Suppressor macrophage treated with lipopolysaccharide for 4 hours (primary cell): Measurements from ENCODE around the gene SNPH.

Source experiments
- DNase-seq: peaks from one replicate; pipeline ENCODE4 v3.0.0-alpha.2; 2020

The SNPH gene

DNA sequence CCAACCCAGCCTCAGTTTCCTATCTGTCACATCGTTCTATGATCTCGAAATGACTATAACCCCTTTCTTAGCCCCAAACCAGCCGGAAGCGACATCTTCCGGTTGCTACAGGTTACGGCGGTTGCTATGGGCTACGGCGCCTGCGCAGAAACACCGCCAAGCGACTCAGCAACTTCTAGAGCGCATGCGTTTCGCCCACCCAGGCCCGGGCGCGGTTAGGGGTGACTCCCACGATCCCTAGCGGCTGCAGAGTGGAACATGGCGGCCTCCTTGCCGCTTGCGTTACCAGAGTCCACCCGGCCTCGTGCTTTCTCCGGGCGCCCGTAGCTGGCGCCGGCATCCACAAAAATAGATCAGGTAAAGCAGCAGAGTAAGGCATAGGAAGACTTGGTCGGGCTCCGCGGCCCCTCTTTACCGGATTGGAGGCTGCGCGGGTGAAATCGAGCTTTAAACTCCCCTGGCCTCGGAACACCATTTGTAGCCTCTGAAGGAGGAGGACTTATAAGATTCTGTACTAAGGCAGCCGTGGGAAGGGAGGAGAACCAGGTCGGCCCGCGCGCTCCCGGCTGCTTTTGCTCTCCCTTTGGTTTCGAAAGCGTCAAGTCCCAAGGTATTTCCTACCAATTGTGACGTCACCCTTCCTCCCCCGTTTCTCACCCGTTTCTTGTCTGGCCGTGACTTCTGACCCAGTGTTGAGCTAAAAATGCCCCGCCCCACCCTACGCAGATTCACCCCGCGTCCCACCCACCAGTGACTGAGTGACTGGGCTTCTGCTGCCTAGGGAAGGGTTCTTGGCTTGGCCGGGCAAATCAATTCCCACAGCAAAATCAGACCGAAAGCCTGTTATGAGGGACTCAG lies 59.3 kb downstream of the SNPH start:
- peak; percentile 99 for DNase-seq

DNA sequence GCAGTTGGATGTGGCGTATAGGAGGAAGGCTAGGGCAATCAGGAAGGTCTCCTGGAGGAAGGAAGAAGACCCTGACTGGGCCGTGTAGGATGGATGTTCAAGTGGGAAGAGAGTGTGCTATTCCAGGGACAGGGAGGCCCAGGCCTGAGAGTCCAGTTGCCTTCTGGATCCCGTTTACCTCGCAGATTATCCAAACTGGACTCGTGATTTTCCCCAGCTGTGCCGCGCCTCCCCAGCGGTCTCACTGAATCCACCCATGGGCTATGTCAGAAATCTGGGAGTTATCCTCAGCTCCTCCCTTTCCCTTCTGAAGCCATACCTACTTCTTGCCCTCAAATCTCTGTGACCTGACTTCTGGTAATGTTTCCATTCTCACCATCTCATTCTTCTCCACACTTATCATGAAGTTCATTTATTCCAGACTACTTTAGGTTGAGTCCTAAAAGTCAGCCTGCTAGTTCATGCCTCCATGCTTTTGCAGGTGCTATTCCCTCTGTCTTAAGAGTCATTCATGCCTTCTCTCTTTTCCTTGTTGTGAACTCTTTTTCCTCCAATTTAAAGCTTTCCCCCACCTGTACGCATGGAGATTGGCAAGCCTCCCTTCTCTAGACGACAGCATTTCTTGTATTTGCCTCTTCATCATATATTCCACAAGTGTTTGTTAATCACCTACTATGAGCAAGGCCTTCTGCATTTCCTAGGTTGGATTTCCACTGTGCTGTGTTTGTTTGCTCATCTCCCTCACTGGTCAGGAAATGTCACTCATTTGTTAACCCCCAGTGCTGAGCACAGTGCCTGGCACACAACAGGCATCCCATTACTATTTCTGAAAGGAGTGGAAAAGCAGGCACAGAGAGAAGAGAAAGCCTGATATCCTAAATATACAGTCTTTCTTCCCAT lies 60.2 kb downstream of the SNPH start:
- DNase-seq: peak; percentile 53

- peak; percentile 80 for DNase-seq
These were observed 61.2 kb downstream of the SNPH start for GRCh38 chr20:1327241-1327653.

- DNase-seq: no peak
These were observed 62.0 kb downstream of the SNPH start for GRCh38 chr20:1327827-1328679.

GRCh38 chr20:1328680-1329330 lies 62.7 kb downstream of the SNPH start, which contains the start of gene SDCBP2:
Gene SDCBP2 (minus strand): TSS chr20:1329139. CDS start chr20:1320416, 8,723 bp downstream.
- no peak for DNase-seq

- no peak for DNase-seq
These were observed 64.2 kb downstream of the SNPH start for GRCh38 chr20:1330075-1330830.

DNA sequence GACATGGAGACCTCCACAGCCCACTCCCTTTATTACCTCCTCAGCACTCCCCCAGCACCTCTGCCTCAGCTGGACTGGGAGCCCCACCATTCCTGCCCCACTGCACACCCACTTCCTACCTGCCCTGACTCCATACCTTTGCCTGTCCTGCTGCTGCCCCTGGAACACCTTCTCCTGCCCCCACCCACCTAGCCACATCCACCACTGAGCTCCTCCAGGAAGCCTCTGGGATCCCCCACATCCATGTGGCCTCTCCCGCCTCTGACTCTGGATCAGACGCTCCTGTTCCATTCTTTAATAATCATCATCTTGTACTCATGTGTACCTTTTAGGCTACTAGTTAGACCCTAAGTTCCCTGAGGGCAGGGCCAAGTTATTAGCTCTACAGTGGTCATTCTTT lies 65.0 kb downstream of the SNPH start:
- no peak for DNase-seq

DNA sequence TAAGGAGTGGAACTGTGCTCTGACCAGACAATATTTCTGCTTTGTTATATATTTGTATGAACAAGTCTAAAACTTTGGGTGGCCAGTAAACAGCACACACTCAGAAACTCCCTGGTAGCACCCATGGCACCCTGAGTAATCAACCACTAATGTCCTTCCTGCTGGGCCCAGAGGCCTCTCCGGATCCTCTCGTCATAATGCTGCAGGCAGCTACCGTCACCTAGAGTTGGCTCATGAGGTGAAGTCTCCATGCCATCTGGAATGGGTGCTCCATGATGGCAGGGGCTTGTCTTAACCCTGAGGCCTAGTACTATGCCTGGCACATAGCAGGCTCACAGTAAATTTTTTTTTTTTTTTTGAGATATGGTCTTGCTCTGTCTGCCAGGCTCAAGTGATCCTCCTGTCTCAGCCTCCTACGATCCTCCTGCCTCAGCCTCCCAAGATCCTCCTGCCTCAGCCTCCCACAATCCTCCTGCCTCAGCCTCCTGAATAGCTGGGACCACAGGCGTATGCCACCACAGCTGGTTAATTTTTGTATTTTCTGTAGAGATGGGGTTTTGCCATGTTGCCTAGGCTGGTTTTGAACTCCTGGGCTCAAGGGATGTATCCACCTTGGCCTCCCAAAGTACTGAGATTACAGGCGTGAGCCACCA lies 65.8 kb downstream of the SNPH start:
- DNase-seq: no peak

DNA sequence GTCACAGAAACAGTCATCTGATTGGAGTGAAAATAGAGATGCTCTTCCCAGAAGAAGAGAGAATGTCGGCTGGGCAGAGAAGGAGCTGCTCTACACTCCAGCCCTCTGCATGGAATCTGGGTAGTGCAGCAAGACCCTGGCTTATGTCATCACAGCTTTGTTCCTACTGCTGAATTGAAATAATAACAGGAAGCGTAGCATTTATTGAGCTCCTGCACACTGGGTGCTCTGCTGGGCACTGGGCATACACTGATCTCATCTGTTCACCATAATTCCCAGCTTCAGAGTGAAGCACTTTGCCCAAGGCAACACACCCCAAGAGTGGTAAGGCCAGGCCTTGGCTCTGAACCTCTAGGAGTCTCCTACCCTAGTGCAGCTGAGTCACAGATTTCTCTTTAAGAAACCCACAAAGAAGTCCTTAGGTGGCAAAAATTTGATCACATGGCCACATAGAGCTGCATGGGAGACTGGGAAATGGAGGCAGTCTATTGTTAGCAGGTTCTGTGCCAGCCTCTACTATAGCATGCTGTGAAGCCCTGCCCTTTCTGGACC lies 66.7 kb downstream of the SNPH start:
- DNase-seq: peak; percentile 15

DNA sequence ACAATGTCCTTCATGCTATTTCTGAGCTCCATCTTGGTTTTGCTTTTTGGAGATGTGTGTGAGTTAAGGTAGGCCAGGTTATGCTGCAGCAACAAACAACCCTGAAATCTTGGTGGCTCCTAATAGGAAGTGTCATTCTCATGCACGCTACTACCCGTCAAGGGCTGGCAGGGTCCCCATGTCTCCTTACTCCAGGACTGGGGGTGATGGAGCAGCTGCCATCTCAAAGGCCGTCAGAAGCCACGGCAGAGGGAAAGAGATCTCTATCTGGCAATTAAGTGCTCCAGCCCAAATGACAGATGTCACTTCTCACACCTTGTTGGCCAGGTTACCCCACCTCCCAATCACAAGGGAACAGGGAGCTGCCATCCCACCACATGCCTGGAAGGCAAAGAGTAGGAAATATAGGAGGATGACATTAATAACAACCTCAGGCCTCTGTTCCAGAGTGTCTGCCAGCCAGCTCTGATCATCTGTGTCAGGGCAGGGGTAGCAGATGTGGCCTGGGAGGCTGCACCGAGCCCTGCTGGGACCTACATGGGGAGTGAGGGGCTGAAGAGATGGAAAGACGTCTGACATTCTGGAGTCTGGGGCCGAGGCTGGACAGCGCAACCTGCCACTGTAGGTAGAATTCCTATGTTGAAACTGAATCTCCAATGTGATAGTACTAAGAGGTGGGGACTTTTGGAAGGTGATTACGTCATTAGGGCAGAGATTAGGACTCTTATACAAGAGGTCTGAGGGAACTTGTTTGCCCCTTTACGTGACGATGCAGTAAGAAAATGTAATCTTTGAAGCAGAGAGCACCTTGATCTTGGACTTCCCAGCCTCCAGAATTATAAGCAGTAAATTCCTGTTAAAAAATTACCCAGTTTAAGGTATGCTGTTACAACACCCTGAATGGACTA lies 67.6 kb downstream of the SNPH start:
- DNase-seq: no peak

DNA sequence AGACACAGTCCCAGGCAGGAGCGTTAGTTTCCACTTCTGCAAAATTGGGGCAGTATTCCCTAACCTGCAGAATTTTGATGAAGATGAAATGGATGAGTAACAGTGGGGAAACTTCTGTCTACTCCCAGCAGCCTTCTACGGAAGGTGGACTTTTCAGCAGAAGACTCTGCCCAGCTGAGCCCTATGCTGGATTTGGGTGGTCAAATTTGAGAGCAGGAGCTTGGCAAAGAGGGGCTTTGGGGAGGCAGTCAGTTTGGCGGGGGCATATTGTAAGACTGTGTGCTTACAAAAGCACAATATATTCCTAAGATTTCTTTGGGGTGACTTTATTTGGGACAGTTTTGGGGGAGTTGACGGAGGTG lies 68.3 kb downstream of the SNPH start:
- no peak for DNase-seq

DNA sequence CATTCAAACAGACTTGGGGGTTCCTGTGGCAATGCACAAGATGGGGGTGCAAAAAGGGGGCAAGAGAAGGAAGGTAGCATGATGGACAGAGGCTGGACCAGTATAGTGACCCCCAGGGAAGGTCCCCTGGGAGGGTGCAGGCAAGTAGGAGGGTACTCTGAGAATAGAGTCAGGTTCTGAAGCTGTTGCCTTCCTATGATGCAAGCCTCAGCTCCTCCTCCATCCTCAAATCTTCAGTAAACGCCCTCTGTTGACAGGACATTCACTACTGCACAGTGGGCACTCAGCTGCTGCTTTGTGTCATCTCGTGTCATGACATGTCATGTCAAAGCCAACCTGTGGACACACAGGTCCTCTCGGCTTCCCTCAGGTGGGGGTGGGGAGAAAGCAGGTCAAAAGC lies 68.7 kb downstream of the SNPH start:
- no peak for DNase-seq

GRCh38 chr20:1335961-1336698 lies 70.0 kb downstream of the SNPH start:
- no peak for DNase-seq

DNA sequence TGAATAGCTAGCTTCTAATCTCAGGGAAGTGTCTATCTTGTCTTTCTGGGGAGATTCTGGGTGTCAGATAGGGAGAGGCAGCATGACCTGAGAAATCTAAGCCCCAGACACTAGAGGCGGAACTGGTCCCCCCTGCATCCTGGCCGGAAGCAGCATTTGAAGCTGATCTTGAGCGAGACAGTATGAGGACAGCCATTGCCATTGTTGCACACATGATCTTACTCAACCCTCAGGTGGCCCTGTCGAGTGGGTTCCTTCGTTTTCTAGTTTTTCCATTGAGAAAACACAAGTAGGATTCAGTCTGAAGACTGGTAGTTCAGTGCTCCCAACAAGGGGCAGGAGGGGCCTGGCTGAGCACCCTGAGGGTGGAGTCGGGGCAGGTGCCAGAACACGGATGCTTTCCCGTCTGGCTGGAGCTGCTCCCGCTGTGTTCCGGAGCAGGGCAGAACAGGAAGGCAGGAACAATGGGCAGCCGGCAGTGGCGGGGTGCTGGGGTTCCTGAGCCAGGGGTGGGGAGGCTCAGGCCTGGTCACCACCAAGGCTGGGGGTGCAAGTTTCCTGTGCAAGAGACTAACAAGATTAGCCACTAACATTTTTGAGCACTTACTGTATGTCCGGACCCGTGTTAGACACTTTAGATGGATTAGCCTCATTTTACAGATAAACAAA lies 70.7 kb downstream of the SNPH start:
- no peak for DNase-seq

DNA sequence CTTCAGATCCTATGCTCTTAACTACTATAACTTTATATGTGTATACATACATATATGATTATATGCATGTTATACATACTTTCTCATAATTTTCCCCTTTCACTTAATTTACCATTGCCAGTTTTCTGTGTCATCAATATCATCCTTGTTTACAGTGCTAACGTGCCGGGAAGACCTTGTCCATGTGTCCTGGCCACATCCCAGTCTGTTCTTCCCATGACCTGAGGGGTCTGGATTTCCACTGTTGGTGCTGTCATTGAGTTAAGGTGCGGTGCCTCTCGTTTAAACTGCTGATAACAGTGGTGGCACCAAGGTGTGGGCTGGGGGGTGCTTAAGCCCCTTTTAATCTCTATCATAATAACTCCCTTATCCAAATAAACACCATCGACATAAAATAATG lies 71.3 kb downstream of the SNPH start:
- no peak for DNase-seq

DNA sequence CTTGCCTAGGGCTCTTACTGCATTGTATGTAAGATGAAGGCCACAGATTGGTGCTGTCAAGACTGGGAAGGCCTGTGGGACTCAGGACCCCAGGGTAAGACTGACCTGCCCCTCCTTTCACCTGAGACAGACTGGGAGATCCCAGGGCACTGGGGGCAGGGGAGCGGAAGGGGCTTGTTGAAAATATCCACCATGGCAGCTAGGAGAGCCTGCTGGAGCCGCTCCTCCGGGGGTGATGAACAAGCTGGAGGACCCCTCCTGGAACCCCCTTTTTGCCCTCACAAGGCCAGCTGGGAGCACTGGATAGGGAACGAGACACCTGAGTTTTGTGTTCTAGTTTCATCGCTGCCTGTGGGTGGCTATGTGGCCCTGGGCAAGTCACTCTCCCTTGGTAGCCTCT lies 72.0 kb downstream of the SNPH start:
- no peak for DNase-seq

GRCh38 chr20:1338801-1339200 lies 72.7 kb downstream of the SNPH start:
- no peak for DNase-seq

DNA sequence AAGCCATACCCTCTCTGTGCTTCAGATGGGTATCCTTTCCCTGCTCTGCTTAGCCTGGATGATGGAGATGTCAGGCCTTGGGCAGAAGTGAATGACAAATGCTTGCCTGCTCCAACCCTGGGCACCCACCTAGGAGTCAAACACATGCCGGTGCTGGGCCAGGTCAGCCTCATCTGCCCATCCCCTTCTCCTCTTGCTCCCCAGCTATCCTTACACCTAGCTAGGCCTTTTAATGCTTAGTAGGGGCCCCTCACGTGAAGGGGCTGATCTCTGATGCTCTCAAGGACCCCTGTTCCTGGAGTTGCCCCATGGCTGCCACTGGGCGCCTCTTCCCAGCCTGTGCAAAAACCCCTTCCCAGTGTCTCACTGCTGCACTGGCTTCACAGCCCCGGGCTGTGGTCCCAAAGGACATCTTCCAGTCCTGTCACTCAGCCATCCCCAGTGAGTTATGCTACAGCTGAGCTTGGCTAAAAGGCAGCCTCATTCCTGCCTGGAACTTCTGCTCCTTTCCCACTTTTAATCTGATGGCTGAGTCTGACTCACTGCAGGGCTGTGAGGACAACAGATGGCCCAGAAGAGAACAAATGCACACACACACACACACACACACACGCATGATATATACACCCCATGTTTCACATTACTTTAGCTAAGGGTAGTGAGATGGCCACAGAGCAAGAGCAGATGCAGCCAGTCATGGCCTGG lies 75.6 kb downstream of the SNPH start:
- DNase-seq: no peak
